GM21526 (cell line): Measurements from ENCODE around the gene ZMIZ2.
"Not testable (repeated sequence)": the region's sequence is repeated elsewhere in the genome, so short reads cannot be mapped to it uniquely, and the experiment has no call there.

Experiments used
- ATAC-seq: cut with Tn5 transposase; IDR thresholded peaks from one replicate; pipeline ENCODE4 v1.9.1; 2021; ENCODE audit warnings: moderate library complexity; ENCODE audit not compliant: unreplicated experiment, low FRiP score

ZMIZ2 gene

GRCh38 chr7:44796504-44797328 lies 48.1 kb downstream of the ZMIZ2 start, which contains the start of gene PPIA:
Gene PPIA, plus strand, starts transcription at chr7:44796681. Its CDS starts 44 bp downstream, at chr7:44796725.
- ATAC-seq = peak; percentile 78

- ATAC-seq = peak; percentile 50
Measured at GRCh38 chr7:44797329-44798258, 48.9 kb downstream of the ZMIZ2 start.

GRCh38 chr7:44798649-44799305 lies 50.1 kb downstream of the ZMIZ2 start:
- ATAC-seq = no peak

GRCh38 chr7:44799939-44800338 lies 51.3 kb downstream of the ZMIZ2 start:
- no peak for ATAC-seq

- ATAC-seq = no peak
Measured at GRCh38 chr7:44801890-44802289, 53.2 kb downstream of the ZMIZ2 start.

GRCh38 chr7:44802418-44803025 lies 53.9 kb downstream of the ZMIZ2 start:
- ATAC-seq = no peak

GRCh38 chr7:44803828-44804519 lies 55.3 kb downstream of the ZMIZ2 start:
- not testable (repeated sequence) for ATAC-seq

GRCh38 chr7:44805950-44806349 lies 57.3 kb downstream of the ZMIZ2 start:
- ATAC-seq = no peak

GRCh38 chr7:44808914-44809393 lies 60.3 kb downstream of the ZMIZ2 start:
- ATAC-seq = no peak

- ATAC-seq = no peak
Measured at GRCh38 chr7:44811093-44811492, 62.4 kb downstream of the ZMIZ2 start.

GRCh38 chr7:44811571-44811970 lies 62.9 kb downstream of the ZMIZ2 start:
- no peak for ATAC-seq

- ATAC-seq = no peak
Measured at GRCh38 chr7:44814919-44815318, 66.3 kb downstream of the ZMIZ2 start.

GRCh38 chr7:44819292-44819691 lies 70.6 kb downstream of the ZMIZ2 start:
- no peak for ATAC-seq
